Naive B cell (primary cell): ENCODE measurements around the gene MUC5AC. TPM values are rescaled to one million over a fixed set of nuclear protein-coding genes. Genes with fewer than 3 reads are reported as not detected.
A peak's percentile ranks its signal among the peaks of the same experiment; 100 is the strongest.

Source experiments
- ATAC-seq, 2 donors: fragments of 150-1000 bp; cut with Tn5 transposase; 2 replicates each; pipeline ENCODE4 v1.10.0; 2021; ENCODE audit warnings: low read depth in 2 of 2, mild to moderate bottlenecking in 2 of 2, moderate library complexity in 2 of 2
- DNase-seq: peaks from one replicate; pipeline ENCODE4 v3.0.0; 2022
- H3K27ac Mint-ChIP-seq, 6 donors: one replicate each; pipeline ENCODE4 v1.8.0; 2020 to 2022; ENCODE audit warnings: mild to moderate bottlenecking in 6 of 6, mixed read lengths in 6 of 6, moderate library complexity in 5 of 6, inconsistent platforms in 2 of 6
- H3K27me3 Mint-ChIP-seq, 3 donors: one replicate each; pipeline ENCODE4 v1.8.0; 2021 to 2022; ENCODE audit warnings: mixed read lengths in 3 of 3, mild to moderate bottlenecking in 1 of 3
- H3K36me3 Mint-ChIP-seq, 2 donors: one replicate each; pipeline ENCODE4 v1.8.0; 2020 to 2022; ENCODE audit warnings: mixed read lengths in 2 of 2, inconsistent platforms in 1 of 2, mild to moderate bottlenecking in 1 of 2
- H3K4me1 Mint-ChIP-seq, 3 donors: one replicate each; pipeline ENCODE4 v1.8.0; 2020 to 2022; ENCODE audit warnings: mixed read lengths in 3 of 3, inconsistent platforms in 1 of 3, mild to moderate bottlenecking in 1 of 3, moderate library complexity in 1 of 3
- H3K4me3 Mint-ChIP-seq, 8 donors: one replicate each; pipeline ENCODE4 v1.8.0; 2020 to 2022; ENCODE audit warnings: mild to moderate bottlenecking in 8 of 8, mixed read lengths in 8 of 8, moderate library complexity in 8 of 8, inconsistent platforms in 2 of 8
- H3K9me3 Mint-ChIP-seq, 7 donors: one replicate each; pipeline ENCODE4 v1.8.0; 2020 to 2022; ENCODE audit warnings: mixed read lengths in 7 of 7, mild to moderate bottlenecking in 5 of 7, inconsistent platforms in 2 of 7, moderate library complexity in 1 of 7
- polyA plus RNA-seq, 6 donors: library from polyadenylated mRNA; unstranded; fragments of 300-500 nt; fragmentation: Illumina TruSeq; gene quantifications; one replicate each; pipeline ENCODE4 v1.2.3, GENCODE V29; 2021; ENCODE audit warnings: low read depth in 6 of 6

Gene MUC5AC
- polyA plus RNA-seq, 6 donors from 2014 or later: not detected

- DNase-seq (no peak), ATAC-seq (no peak)
- H3K36me3 Mint-ChIP-seq: no peaks in the 10 kb centered on the region
Observed at GRCh38 chr11:1196516-1197391, 39.0 kb downstream of the MUC5AC start.

GRCh38 chr11:1197431-1197885, 39.7 kb downstream of the MUC5AC start:
- H3K27ac Mint-ChIP-seq: no peak overlapping the region
- no peak overlapping the region for H3K4me3 Mint-ChIP-seq
- H3K9me3 Mint-ChIP-seq: no peaks in the 10 kb centered on the region
- DNase-seq: no peak
- no peaks in the 10 kb centered on the region for H3K4me1 Mint-ChIP-seq
- H3K27me3 Mint-ChIP-seq: peaks cover 0 to 4% (median 0%) of the 10 kb centered on the region in 3 donors
- H3K36me3 Mint-ChIP-seq: no peaks in the 10 kb centered on the region
- ATAC-seq: no peak

More at GRCh38 chr11:1196516-1197391, 39.0 kb downstream of the MUC5AC start:
- Mint-ChIP-seq H3K4me3 (no peak overlapping the region), H3K4me1 (no peaks in the 10 kb centered on the region), H3K27me3 (peaks cover 0 to 4% (median 0%) of the 10 kb centered on the region in 3 donors), H3K9me3 (peaks cover 0 to 3% (median 0%) of the 10 kb centered on the region in 7 donors), H3K27ac (no peak overlapping the region)

- H3K27ac Mint-ChIP-seq: no peak overlapping the region
- H3K4me3 Mint-ChIP-seq: no peak overlapping the region
- no peak for DNase-seq
- H3K27me3 Mint-ChIP-seq: peaks cover 0 to 4% (median 0%) of the 10 kb centered on the region in 3 donors
- H3K9me3 Mint-ChIP-seq: no peaks in the 10 kb centered on the region
- no peak for ATAC-seq
- H3K4me1 Mint-ChIP-seq: no peaks in the 10 kb centered on the region
- no peaks in the 10 kb centered on the region for H3K36me3 Mint-ChIP-seq
Observed at GRCh38 chr11:1197886-1198560, 40.3 kb downstream of the MUC5AC start.

DNA sequence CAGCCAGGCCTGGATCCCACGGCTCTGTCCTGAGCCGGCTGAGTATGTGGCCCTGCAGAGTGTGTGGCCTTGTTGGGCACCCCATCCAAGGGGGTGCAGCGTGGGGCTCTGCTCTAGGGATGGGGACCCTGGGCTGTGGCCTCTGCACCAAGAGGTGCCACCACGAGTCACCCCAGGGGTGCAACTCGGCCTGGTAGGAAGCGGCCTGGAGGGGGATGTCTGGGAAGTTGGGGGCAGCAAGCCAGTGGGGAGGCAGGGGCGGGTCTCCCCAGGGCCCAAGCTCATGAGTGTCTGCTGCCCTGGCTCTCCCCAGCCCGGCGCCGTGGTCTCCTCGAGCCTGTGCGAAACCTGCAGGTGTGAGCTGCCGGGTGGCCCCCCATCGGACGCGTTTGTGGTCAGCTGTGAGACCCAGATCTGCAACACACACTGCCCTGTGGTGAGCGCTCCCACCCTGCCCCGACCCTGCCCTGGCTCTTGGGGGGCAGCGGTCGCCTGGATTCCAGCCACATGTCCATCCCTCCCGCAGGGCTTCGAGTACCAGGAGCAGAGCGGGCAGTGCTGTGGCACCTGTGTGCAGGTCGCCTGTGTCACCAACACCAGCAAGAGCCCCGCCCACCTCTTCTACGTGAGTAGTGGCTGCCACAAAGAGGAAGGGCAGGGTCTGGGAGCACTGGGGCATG, 40.9 kb downstream of the MUC5AC start:
- Mint-ChIP-seq H3K4me3 (no peak overlapping the region), H3K9me3 (no peaks in the 10 kb centered on the region), H3K36me3 (no peaks in the 10 kb centered on the region), H3K27ac (no peak overlapping the region), H3K27me3 (peaks cover 0 to 4% (median 0%) of the 10 kb centered on the region in 3 donors), H3K4me1 (no peaks in the 10 kb centered on the region)
- no peak for DNase-seq
- ATAC-seq: no peak

- peaks cover 0 to 4% (median 0%) of the 10 kb centered on the region in 3 donors for H3K27me3 Mint-ChIP-seq
- no peak for DNase-seq
- no peak overlapping the region for H3K4me3 Mint-ChIP-seq
- H3K36me3 Mint-ChIP-seq: no peaks in the 10 kb centered on the region
- no peaks in the 10 kb centered on the region for H3K4me1 Mint-ChIP-seq
- no peak overlapping the region for H3K27ac Mint-ChIP-seq
- H3K9me3 Mint-ChIP-seq: no peaks in the 10 kb centered on the region
- ATAC-seq: no peak
Observed at GRCh38 chr11:1199241-1199750, 41.5 kb downstream of the MUC5AC start.

GRCh38 chr11:1199751-1200610, 42.2 kb downstream of the MUC5AC start:
- peaks cover 0 to 4% (median under 1%) of the 10 kb centered on the region in 3 donors for H3K27me3 Mint-ChIP-seq
- H3K4me1 Mint-ChIP-seq: no peaks in the 10 kb centered on the region
- DNase-seq (no peak), ATAC-seq (no peak)
- no peaks in the 10 kb centered on the region for H3K36me3 Mint-ChIP-seq
- no peak overlapping the region for H3K4me3 Mint-ChIP-seq
- H3K27ac Mint-ChIP-seq: no peak overlapping the region
- no peaks in the 10 kb centered on the region for H3K9me3 Mint-ChIP-seq

DNA sequence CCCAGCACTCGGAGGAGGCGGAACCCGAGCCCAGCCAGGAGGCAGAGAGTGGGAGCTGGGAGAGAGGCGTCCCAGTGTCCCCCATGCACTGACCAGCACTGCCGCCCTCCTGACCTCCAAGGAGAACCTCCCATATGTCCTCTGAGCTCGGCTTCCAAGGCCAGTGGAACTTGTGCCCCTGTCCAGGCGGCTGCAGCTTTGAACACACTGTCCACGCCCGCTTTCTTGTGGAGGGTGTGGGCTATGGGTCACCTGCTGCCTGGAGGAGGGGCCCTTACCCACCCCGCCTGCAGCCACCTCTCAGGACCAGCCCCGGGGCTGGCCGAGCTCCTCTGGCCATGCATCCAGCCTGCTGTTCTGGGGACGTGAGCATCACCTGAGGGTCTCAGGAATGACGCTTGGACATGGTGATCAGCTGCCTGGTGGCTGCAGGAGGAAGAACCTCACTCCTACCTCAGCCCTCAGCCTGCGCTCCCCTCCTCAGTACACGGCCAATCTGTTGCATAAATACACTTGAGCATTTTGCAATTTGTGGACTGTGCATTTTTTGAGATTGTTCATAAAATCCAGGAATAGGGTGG, 42.9 kb downstream of the MUC5AC start:
- Mint-ChIP-seq H3K4me1 (no peaks in the 10 kb centered on the region), H3K9me3 (no peaks in the 10 kb centered on the region), H3K27ac (no peak overlapping the region), H3K36me3 (no peaks in the 10 kb centered on the region), H3K4me3 (no peak overlapping the region), H3K27me3 (peaks cover 0 to 8% (median 6%) of the 10 kb centered on the region in 3 donors)
- DNase-seq: no peak
- ATAC-seq: no peak

GRCh38 chr11:1201395-1202153, 43.8 kb downstream of the MUC5AC start:
- no peaks in the 10 kb centered on the region for H3K9me3 Mint-ChIP-seq
- peaks cover 0 to 10% (median 5%) of the 10 kb centered on the region in 3 donors for H3K27me3 Mint-ChIP-seq
- no peak overlapping the region for H3K4me3 Mint-ChIP-seq
- H3K4me1 Mint-ChIP-seq: no peaks in the 10 kb centered on the region
- DNase-seq (no peak), ATAC-seq (no peak)
- H3K36me3 Mint-ChIP-seq: no peaks in the 10 kb centered on the region
- no peak overlapping the region for H3K27ac Mint-ChIP-seq

DNA sequence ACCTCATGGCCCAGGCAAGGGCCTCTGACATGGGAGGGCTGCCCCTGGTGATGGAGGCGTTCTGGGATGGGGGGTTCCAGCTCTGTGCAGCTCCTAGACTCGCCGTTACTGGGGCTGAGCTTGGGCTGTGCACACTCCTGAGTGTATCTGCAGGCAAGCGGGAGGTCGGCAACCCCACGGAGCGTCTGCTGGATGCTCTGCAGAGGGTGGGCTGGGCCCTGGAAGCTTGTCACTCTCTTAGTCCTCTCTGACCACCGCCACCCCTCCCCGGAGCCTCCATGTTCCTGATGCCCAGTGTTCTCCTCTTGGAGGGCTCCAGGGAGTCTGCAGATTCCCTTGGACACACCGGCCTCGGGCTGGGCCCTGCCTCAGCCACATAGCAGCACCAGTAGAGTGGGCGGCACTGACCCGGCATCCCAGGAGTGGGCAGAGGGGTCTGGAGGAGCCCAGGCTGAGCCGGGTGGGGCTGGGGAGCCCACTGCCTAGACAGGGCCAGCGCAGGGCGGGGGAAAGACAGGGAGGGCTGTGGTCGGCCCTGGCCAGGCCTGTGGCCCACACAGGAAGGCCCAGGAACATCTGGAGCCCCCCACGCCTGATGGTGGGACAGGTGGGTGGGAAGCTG, 44.5 kb downstream of the MUC5AC start:
- Mint-ChIP-seq H3K4me1 (no peaks in the 10 kb centered on the region), H3K4me3 (peak overlapping the region in 1 of 8 donors; percentile 9), H3K27me3 (peaks cover 0 to 10% (median 4%) of the 10 kb centered on the region in 3 donors), H3K36me3 (no peaks in the 10 kb centered on the region), H3K9me3 (no peaks in the 10 kb centered on the region), H3K27ac (no peak overlapping the region)
- ATAC-seq (peak; percentile 44 to 48), DNase-seq (no peak)

DNA sequence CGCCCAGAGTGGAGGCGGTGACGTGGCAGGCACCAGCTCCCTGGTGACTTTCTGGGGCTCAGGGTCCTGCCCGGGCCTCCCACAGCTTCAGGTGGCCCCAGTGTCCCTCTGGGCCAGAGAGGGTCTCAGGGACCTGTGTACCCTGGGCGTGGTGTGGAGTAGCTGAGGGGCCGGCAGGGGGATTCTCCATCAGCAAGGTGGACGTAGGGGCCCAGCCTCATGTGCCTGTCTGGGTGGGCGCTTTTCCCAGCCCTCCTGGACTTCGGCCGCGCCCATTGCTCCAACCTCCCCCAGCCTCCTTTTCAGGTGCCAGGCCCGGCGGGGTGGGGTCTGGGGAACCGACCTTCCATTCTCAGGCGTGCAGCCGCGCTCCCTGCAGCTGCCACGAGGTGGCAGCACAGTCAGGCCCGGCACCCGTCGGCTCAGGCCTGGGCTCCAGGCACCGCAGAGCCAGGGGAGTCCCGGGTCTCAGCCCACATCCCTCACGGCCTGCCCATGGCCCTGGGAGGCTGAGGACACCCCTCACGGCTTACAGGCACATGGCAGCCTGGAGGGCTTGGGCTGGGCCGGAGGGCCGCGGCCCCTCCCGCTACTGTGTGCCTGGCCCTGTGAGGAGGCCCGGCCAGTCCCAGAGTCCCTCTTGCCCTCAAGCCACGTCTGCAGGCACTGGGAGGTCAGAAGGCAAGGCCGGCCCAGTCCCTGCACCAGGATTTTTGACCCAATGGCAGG, 45.2 kb downstream of the MUC5AC start:
- Mint-ChIP-seq H3K27me3 (peaks cover 0 to 10% (median 4%) of the 10 kb centered on the region in 3 donors), H3K9me3 (no peaks in the 10 kb centered on the region), H3K27ac (no peak overlapping the region), H3K4me3 (no peak overlapping the region), H3K36me3 (no peaks in the 10 kb centered on the region), H3K4me1 (no peaks in the 10 kb centered on the region)
- ATAC-seq: peak; percentile 80 to 84
- DNase-seq: peak; percentile 53
